Measurements from ENCODE around the gene CDC25B.
A peak's percentile ranks its signal among the peaks of the same experiment; 100 is the strongest.

CDC25B gene

DNA sequence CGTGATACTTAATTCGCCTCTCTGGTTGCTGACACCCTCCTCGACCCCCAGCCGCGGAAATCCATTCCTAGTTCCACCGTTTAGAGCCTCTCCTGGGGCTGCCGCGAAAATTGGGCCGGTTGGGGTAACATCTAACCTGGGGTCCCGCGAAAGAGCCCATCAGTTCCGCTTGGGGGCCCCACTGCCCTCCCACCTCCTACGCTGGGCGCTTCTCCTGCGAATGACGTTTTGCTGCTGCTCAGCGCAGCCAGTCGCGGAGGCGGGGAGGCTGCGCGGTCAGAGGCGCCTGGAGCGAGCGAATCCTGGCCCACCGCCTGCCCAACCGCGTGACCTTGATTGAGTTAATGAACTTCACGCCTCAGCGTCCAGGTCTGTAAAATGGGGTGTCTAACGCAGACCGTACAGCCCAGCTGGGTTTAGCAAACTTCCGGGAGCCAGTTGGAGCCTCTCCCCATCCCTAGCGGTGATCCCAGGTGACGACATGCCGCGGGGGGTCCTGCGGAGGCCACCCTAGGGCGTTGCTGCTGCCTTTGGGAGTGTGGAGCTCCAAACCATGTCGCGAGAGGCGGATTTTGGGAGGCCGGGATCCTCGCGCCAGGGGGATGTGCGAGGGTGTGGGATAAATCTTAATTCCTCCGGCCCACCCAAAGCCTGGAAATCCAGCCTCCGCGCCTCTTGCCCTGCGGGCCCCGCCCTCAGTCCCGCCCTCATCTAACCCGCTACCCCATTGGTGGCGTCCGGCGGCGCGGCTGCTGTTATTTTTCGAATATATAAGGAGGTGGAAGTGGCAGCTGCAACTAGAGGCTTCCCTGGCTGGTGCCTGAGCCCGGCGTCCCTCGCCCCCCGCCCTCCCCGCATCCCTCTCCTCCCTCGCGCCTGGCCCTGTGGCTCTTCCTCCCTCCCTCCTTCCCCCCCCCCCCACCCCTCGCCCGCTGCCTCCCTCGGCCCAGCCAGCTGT is at the start of gene CDC25B:
Gene CDC25B (plus strand): TSS at position 800 of the 958 bp plus-strand sequence. CDS start 222 bp downstream, outside the sequence.
- DNase-seq = peak; percentile 70

DNA sequence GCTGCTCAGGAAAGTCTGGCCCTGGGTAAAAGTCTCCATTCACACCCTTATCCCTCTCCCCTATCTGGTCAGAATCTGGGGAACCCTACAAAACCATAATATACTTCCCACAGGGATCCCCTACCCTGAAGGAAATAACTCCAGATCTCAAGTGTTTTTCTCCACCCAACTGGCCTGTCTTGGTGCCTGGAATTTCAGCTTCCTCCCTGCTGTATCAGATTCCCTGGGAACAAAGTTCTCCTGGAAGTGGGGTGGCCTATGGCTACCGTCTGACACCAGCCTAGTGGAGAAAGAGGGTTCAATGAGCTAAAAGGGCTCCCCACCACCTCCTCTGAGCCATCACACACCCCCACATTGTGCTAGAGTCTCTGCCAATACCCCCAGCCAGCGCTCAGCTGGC is 48.6 kb upstream of the CDC25B start:
- no peak for DNase-seq

DNA sequence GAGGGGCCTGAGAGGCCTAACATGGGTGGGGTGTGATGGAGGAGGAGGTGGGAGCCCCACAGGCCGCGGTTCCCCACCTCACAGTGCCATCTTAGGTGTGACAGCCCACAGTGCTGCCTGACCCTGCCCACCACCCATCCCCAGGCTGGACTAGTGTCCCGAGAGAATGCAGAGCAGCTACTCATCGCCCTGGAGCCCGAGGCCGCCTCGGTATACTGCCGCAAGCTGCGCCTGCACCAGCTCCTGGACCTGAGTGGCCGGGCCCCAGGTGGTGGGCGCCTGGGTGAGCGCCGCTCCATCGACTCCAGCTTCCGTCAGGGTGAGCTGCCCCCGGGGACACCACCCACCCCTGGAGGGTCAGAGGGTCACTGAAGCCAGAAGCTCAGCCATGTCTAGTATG is 48.0 kb upstream of the CDC25B start:
- DNase-seq = no peak

DNA sequence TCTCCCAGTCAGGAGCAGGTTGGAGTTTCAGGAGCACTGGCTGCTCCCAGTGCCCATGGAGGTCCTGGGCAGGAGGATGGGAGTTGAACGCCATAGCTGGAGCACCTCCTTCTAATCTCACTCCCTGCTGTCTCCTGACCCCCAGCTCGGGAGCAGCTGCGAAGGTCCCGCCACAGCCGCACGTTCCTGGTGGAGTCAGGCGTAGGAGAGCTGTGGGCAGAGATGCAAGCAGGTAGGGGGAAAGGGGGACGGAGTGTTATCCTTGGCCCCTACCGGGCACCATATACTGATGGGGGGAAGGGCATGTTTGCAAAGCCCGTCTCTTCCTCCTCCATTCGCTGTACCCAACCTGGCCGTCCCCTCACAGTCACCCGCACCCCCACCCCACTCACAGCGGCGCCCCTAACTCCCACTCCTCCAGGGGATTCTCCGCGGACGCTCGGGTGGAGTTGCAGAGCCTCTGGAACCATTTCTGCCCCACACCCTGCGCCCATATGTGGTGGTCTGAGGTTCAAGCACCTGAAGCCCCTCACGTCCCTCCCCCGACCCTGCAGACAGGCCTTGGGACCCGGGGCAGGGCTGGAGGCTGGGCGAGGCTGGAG is 46.9 kb upstream of the CDC25B start:
- no peak for DNase-seq

DNA sequence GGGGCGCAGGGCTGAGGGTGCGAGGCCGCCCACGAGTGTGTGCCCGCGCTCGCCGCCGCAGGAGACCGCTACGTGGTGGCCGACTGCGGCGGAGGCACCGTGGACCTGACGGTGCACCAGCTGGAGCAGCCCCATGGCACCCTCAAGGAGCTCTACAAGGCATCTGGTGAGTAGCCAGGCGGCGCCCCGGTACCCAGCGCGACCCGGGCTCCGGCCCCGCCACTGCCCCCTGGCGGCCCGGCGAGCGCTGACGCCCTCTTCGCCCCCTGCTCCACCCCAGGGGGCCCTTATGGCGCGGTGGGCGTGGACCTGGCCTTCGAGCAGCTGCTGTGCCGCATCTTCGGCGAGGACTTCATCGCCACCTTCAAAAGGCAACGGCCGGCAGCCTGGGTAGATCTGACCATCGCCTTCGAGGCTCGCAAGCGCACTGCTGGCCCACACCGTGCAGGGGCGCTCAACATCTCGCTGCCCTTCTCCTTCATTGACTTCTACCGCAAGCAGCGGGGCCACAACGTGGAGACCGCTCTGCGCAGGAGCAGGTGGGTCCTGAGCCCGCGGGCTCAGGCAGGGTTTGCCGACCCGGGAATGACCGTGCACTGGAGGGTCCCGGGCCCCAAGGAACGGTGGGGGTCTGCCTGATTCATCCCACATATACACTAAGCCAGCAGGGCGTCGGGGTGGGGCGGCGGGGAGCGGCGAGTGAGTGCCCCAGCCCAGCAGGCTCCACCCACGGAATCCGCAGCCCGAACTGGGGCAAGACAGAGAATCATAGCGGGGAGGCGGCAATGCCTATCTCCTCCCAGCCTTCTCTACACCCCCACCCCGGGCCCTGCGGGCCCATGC is 46.2 kb upstream of the CDC25B start:
- no peak for DNase-seq

DNA sequence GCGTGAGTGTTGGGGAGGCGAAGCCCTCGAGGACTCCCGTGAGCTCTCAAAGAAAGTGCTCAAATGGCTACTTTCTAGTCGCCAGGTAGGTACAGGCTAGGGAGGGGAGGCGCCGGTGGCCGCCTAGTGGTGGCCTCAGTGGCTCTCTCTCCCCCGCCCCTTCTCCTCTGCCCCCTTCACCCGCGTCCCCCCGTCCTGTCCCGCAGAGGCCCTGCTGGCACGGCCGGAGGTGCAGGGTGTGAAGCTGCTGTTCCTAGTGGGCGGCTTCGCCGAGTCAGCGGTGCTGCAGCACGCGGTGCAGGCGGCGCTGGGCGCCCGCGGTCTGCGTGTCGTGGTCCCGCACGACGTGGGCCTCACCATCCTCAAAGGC is 44.8 kb upstream of the CDC25B start:
- DNase-seq = no peak

DNA sequence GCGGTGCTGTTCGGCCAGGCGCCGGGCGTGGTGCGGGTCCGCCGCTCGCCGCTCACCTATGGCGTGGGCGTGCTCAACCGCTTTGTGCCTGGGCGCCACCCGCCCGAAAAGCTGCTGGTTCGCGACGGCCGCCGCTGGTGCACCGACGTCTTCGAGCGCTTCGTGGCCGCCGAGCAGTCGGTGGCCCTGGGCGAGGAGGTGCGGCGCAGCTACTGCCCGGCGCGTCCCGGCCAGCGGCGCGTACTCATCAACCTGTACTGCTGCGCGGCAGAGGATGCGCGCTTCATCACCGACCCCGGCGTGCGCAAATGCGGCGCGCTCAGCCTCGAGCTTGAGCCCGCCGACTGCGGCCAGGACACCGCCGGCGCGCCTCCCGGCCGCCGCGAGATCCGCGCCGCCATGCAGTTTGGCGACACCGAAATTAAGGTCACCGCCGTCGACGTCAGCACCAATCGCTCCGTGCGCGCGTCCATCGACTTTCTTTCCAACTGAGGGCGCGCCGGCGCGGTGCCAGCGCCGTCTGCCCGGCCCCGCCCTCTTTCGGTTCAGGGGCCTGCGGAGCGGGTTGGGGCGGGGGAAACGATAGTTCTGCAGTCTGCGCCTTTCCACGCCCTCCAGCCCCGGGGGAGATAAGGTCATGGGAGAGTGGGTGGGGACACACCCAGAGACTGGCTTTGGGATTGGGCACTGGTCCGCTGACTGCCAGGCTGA is 44.3 kb upstream of the CDC25B start:
- DNase-seq = no peak

DNA sequence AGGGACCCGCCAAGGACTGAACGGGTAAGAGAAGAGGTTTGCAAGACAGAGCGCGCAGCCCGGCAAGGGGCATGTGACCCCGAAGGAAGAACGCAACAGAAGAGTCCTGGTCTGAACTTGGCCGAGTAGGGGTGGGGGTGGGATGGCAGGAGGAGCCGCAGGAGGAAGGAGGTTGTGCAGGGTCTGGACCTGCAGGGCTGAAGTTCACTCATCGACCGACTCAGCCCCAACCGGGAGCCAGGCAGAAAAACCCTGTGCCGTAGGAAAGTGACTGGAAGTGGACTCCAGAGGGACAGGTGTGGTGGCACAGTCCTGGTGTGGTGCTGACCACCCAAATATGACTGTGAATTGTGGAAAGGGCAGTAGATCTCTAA is 43.7 kb upstream of the CDC25B start:
- DNase-seq = no peak

DNA sequence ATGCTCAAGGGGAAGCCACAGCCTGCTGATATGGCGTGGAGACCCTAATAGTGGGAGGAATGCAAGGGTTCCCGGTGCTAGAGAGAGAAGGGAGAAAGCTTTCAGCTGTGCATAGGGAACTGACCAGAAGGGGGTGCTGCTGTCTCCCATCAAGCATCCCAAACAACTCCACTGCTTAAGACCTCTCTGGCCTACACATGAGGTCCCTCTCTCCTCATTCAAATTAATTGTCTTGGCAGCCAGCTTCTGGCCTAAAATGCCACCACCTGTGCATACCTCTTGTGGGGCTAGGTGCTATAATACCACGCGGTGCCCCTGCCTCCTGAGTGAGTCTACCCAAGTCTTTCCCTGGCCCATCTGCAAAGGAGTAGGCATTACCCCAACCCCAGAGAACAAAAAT is 43.0 kb upstream of the CDC25B start:
- DNase-seq = peak; percentile 23

DNA sequence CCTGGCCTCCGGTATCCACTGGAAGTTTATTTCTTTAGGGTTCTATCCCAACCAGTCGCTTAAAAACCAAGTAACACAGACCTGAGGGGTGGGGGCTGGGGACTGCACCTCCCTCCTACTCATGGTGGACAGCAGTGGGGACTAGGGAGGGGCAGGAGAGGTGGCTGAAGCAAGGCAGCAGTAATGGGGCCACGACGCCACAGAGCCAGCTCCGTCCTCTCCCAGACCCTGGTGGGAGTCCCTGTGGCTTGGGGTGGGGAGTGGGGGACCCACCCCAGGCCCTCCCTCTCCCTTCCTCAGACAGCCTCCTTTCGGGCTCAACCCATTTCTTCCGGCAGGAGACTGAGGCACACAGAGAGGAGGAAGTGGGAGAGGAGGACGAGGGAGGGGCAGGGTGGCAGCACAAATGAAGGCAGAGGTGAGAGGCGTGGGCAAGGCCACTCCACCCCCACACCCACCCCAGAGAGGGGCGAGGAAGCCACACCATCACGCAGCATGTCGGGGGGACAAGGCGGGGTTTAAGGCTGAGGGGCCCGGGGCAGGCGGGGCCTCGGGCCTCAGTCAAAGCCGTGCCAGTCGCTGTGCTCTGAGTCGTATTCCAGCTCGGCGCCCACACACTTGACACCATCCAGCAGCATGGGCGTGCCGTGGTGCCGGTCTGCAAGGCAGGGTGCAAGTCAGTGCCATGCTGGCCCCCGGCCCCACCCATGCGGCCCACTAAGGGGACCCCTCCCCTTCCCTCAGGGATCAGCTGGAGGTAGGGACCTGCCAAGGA is 42.4 kb upstream of the CDC25B start:
- DNase-seq = no peak

DNA sequence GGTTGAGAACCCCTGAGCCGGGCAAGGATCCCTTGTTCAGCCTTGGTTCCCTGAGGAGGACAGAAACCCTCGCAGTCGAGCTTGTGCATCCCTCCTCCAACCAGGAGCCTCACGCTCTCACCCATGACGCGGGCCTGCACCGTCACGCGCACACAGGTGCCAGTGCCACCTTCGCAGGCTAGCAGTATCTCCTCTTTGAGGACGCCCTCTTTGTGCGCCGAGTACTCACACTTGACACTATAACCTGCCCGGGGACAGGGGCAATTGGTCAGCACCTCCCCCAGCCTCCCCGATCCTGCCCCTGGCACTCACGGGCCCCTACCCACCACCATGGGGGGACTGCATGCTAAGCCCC is 41.9 kb upstream of the CDC25B start:
- DNase-seq = no peak

DNA sequence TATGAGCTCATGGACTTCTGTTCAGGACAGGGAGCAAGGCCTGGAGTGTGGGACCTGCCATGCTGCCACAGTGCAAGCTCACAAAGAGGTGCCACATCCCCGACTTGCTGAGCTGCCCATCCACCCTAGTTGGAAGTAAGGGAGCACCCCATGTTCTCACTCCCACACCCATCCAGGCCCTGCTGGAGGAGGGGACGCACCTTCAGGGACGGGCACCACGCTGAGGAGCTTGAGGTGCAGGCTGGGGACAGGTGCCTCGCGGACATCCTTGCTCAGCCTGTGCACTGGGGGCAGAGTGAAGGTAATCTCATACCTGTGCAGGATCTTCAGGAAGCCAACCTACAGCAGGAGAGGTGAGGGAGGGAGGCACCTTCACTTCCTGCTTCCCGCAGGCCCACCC is 40.8 kb upstream of the CDC25B start:
- no peak for DNase-seq

DNA sequence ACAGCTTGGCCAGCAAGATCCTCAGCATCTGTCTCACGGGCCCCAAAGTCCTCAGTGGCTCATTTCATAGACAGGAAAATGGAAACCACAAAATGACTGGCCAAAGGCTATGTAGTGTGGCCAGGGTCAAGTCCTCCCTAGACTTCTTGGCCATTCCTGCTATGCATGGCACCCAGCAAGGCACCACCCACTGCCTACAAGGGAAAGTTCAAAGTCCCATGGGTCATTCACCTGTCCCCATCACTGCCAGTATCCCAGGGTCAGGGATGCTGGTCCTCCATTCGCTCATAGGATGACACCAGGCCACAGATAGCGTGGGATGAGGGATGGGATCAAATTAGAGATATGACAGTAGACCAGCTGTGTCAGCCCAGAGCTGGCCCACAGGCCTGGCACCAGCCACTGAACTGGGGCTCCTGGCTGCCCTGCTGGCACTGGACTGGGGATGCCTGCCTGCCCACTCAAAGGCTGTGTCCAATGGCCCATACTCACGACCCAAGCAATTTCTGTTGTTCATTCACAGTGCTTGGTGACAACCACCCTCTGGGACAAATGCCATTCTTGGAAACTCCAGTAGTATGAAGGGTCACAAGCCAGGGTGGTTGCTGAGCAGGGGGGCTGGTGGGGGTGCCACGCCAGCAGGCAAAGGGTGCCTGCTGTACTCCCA is 40.2 kb upstream of the CDC25B start:
- DNase-seq = no peak

DNA sequence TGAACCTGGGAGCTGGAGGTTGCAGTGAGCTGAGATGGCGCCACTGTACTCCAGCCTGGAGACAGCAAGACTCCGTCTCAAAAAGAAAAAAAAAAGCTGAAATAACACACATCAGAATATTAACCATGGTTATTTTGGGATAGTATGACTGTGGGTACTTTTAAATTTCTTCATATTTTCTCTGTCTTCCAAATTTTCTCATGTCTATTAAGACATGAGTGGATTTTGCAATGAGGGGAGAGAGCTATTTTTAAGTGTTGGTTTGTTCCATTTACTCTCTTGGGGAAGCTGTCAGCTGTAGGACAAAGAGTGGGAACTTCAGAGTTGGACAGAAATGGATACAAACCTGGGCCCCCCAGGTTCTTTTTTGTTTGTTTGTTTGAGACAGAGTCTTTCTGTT is 38.8 kb upstream of the CDC25B start:
- no peak for DNase-seq

DNA sequence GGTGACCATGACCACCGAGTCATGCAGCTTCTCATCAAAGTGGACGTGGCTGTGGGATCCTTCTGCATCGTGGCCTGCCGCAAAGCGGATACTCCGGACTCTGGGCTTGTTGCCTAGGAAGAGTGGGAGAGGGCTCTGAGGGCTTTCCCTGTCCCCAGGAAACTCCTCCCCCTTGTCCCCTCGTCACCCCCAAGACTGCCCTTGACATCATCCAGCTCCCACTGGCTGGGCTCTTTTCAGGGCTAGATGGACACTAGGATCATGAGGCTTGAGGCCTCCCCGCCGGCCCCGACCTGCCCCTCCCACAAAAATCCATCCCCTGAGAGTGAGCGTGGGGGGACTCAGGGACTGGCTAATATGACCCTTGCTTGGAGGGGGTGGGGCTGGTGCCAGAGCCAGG is 37.5 kb upstream of the CDC25B start:
- DNase-seq = no peak

DNA sequence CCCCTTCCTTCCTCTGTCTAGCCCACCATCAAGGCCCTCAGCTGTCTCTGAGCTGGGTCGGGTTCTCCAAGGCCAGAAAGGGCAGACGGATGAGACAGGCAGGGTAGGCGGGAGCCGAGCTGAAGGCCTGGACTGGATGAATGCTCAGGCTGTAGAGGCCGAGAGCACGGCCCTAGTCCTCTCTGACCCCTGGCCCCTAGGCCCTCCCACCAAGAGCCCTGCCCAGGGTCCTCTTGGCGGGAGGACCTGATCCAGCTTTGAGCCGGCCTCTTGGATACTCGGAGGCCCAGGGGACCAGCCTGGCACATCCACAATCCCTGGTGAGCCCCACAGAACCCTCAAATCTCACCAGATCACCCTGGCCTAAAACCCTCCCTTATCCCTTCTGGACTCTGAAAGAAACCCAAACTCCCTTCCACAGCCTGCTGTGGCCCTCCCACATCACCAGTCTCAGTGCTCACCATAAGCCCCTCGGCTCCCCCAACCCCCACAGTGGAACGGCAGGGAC is 36.7 kb upstream of the CDC25B start:
- DNase-seq = no peak

DNA sequence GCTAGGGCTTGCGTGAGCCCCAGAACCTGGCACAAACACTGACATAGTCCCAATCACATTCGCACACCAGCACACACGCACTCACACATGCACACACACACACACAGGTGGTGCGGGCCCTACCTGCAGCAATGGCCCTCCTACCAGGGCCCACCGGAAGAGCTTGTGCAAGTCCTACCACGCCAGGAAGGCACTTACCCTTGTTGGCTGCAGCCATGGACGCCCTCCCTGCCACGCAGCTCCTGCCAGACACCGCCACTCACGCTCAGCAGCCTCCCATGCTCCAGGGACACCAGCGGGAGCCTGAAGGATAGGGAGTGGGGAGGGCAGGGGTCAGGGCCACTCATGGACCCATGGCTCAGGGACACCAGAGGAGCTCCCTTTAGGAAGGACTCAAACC is 36.2 kb upstream of the CDC25B start:
- DNase-seq = no peak

DNA sequence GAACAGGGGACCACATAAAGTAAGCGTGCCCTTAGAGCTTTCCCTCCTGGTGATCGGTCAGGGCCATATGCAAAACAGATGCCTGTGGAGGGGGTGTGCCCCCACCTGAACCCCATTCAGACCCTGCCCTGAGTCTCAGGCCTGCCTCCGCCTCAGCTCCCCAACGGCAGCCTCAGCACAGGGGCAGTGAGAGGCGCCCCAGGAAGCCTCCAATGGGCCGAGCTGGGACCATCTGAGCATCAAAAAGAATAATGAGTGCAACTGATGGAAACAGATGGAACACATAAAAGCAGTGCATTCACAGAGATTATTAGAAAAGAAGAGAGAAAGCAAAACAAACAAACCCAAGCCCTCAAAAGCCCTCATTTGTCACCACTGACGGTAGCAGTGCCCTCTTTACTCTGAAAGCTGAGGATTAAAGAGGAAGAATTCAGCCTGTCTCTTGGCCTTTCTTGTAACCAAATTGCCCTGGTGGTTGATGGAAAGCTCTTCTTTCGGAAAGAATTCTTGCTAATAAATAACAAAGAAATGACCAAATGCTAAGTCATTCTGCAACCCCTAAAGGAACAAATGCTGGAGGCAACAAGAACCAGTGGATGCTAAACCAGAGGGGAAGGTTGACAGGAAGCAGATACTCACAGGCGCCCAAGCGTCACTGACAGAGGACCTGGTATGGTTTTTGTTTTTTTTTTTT is 35.3 kb upstream of the CDC25B start:
- no peak for DNase-seq

DNA sequence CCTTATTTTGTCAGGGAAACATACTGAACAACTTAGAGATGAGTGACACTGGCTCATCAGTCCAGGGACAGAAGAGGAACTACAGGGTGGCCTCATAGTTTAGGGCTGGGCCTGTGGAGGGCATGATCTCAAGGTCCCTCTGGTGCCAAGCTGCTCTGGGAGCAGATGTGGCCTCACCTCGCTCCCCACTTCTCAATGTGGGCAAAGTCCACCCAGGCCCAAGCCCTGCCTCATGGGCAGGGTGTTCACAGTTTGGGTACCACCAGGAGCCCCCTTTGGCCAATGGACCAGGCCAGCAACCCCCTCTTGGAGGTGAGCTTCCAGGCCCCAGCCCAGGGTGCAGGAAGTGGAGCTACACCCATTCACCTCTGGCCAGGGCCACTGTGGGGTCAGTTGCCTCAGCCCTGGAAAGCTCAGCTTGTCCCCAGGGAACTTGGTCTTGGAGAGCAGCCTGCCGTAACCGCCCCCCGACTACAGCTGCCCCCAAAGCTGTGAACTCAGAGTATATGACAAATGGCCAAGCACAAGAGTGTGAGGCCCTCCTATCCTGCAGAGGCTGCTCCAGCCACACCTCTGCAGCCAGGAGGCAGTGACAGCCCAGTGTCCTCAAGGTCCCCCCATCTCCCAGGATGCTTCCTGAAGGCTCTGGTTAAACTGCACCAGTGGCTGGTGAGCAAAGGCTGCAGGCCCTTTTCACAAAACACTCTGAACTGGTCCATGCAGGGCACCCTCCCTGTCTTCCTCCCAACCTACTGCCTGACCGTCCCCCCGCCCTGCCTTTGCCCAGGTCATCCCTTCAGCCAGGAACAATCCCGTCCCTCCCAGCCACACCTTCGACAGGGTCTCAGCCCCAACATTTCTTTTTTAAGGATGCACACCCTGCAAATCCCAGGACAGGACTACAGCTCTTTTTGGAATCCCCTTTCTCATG is 32.2 kb upstream of the CDC25B start:
- DNase-seq = no peak

DNA sequence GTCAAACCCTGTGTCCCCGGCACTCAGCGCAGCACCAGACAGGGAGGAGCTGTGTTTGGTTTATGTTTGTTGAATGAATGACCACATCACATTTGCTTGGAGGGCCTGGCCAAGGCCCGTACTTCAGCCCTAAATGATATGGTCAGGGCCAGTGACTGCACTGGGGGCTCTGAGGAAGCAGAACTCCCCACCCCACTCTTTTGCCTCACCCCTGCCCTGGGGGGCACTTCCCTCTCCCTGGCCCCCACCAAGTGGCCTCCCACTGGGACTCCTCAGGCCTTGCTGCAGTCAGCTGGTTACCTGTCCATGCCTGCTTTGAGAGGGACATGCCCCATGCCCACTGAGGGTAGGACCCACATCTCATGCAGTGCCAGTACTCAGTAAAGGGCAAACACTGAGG is 31.5 kb upstream of the CDC25B start:
- no peak for DNase-seq

Data from GDM1 (cell line).